ENCODE results near the gene GTF2IRD1.
"Not testable (repeated sequence)": the region's sequence is repeated elsewhere in the genome, so short reads cannot be mapped to it uniquely, and the experiment has no call there.

GTF2IRD1 gene

DNA sequence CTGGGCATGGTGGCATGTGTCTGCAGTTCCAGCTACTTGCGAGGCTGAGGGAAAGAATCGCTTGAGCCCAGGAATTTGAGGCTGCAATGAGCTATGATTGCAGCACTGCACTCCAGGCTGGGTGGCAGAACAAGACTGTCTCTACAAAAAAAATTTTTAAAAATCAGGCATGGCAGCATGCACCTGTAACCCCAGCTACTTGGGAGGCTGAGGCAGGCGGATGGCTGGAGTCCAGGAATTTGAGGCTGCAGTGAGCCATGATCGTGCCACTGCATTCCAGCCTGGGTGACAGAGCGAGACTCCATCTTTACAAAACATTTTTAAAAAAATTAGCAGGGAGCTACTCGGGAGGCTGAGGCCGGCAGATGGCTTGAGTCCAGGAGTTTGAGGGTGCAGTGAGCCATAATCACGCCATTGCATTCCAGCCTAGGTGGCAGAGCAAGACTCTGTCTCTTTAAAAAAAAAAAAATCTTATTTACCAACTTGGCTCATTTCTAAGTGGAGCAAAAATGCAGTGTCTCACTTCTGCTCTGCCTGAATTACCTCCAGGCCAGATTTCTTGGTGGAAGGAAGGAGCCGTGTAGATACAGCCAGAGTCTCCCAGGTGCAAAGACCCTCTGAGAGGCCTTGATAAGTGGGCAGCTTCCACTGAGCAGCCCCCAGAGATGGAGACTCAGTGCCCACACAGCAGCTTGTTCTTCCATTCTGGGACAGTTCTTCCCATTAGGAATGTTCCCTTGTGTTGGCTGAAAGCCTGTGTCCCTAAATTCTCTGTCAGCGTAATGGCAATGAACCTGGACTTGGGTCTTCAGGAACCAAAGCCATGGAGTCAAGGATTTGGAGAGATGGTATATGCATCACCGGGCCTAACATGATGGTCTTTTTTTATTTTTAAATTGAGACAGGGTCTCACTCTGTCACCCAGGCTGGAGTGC lies 30.0 kb downstream of the GTF2IRD1 start:
- Histone ChIP-seq H3K9ac (ENCODE audit: low read length) (no peak overlapping the region), H3K9me3 (ENCODE audit: low read length) (no peaks in the 10 kb centered on the region), H3K4me1 (ENCODE audit: insufficient read depth, low read length, severe bottlenecking) (no peaks in the 10 kb centered on the region), H3F3A (ENCODE audit: insufficient read depth, low read length) (no peaks in the 10 kb centered on the region), H4K20me1 (ENCODE audit: insufficient read depth, low read length) (no peaks in the 10 kb centered on the region), H3K79me2 (ENCODE audit: insufficient read depth, low read length) (no peaks in the 10 kb centered on the region), H3K4me3 (ENCODE audit: low read depth, low read length, poor library complexity, severe bottlenecking) (no peak overlapping the region), H3K27ac (ENCODE audit: low read depth, low read length, poor library complexity, severe bottlenecking) (no peak overlapping the region), H3K9me2 (ENCODE audit: low read depth, low read length) (no peaks in the 10 kb centered on the region), H2AFZ (ENCODE audit: low read length) (no peak overlapping the region), H3K36me3 (ENCODE audit: insufficient read depth, low read length) (no peaks in the 10 kb centered on the region), H3K4me2 (ENCODE audit: low read length) (no peak overlapping the region), H3K27me3 (ENCODE audit: insufficient read depth, low read length) (peaks cover 4% of the 10 kb centered on the region; the same call in 1 of the 2 replicates)
- TF ChIP-seq, protein P1, sequence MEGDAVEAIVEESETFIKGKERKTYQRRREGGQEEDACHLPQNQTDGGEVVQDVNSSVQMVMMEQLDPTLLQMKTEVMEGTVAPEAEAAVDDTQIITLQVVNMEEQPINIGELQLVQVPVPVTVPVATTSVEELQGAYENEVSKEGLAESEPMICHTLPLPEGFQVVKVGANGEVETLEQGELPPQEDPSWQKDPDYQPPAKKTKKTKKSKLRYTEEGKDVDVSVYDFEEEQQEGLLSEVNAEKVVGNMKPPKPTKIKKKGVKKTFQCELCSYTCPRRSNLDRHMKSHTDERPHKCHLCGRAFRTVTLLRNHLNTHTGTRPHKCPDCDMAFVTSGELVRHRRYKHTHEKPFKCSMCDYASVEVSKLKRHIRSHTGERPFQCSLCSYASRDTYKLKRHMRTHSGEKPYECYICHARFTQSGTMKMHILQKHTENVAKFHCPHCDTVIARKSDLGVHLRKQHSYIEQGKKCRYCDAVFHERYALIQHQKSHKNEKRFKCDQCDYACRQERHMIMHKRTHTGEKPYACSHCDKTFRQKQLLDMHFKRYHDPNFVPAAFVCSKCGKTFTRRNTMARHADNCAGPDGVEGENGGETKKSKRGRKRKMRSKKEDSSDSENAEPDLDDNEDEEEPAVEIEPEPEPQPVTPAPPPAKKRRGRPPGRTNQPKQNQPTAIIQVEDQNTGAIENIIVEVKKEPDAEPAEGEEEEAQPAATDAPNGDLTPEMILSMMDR (IDR thresholded peaks at IDR 0.05; ENCODE audit: low read length) = no peak
- no peak for TF ChIP-seq EZH2 (IDR thresholded peaks at IDR 0.05; ENCODE audit: borderline replicate concordance, low read length)

DNA sequence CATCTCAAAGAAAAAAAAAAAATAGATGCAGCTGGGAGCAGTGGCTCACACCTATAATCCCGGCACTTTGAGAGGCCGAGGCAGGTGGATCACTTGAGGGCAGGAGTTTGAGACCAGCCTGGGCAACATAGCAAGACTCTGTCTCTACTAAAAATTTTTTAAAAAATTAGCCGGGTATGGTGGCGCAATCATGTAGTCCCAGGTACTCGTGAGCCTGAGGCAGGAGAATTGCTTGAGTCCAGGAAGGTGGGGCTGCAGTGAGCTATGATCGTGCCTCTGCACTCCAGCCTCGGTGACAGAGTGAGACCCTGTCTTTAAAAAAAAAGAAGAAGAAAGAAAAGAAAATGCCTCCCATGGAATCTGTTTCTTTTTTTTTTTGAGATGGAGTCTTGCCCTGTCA lies 31.9 kb downstream of the GTF2IRD1 start:
- no peak overlapping the region for H3K27ac ChIP-seq (ENCODE audit: low read depth, low read length, poor library complexity, severe bottlenecking)
- no peaks in the 10 kb centered on the region for H3F3A ChIP-seq (ENCODE audit: insufficient read depth, low read length)
- H3K9ac ChIP-seq (ENCODE audit: low read length) = no peak overlapping the region
- H3K4me3 ChIP-seq (ENCODE audit: low read depth, low read length, poor library complexity, severe bottlenecking) = no peak overlapping the region
- TF ChIP-seq, protein P1 (IDR thresholded peaks at IDR 0.05; ENCODE audit: low read length) = no peak
- TF ChIP-seq EZH2 (IDR thresholded peaks at IDR 0.05; ENCODE audit: borderline replicate concordance, low read length) = no peak
- no peaks in the 10 kb centered on the region for H3K36me3 ChIP-seq (ENCODE audit: insufficient read depth, low read length)
- no peak overlapping the region for H2AFZ ChIP-seq (ENCODE audit: low read length)
- no peaks in the 10 kb centered on the region for H3K9me2 ChIP-seq (ENCODE audit: low read depth, low read length)
- H4K20me1 ChIP-seq (ENCODE audit: insufficient read depth, low read length) = no peaks in the 10 kb centered on the region
- peaks cover 4% of the 10 kb centered on the region; the same call in 1 of the 2 replicates for H3K27me3 ChIP-seq (ENCODE audit: insufficient read depth, low read length)
- H3K79me2 ChIP-seq (ENCODE audit: insufficient read depth, low read length) = no peaks in the 10 kb centered on the region
- H3K4me1 ChIP-seq (ENCODE audit: insufficient read depth, low read length, severe bottlenecking) = no peaks in the 10 kb centered on the region
- no peaks in the 10 kb centered on the region for H3K9me3 ChIP-seq (ENCODE audit: low read length)
- H3K4me2 ChIP-seq (ENCODE audit: low read length) = no peak overlapping the region

DNA sequence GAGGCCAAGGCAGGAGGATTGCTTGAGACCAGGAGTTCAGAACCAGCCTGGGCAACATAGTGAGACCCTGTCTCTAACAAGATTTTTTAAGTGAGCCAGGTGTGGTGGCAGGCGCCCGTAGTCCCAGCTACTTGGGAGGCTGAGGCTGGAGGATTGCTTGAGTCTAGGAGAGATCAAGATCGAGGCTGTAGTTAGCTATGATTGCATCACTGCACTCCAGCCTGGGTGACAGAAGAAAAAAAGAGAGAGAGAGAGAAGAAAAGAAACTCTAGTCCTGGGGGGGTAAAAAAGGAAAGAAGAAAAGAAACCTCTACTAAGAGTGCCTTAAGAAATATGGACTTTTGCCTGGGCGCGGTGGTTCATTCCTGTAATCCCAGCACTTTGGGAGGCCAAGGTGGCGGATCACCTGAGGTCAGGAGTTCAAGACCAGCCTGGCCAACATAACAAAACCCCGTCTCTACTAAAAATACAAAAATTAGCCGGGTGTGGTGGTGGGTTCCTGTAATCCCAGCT lies 34.9 kb downstream of the GTF2IRD1 start:
- H3K4me3 ChIP-seq (ENCODE audit: low read depth, low read length, poor library complexity, severe bottlenecking); H3K9ac ChIP-seq (ENCODE audit: low read length); H3K4me2 ChIP-seq (ENCODE audit: low read length); H4K20me1 ChIP-seq (ENCODE audit: insufficient read depth, low read length); H3K27ac ChIP-seq (ENCODE audit: low read depth, low read length, poor library complexity, severe bottlenecking); H3K4me1 ChIP-seq (ENCODE audit: insufficient read depth, low read length, severe bottlenecking); H3K27me3 ChIP-seq (ENCODE audit: insufficient read depth, low read length); H3F3A ChIP-seq (ENCODE audit: insufficient read depth, low read length); H3K36me3 ChIP-seq (ENCODE audit: insufficient read depth, low read length); H3K9me2 ChIP-seq (ENCODE audit: low read depth, low read length); H3K9me3 ChIP-seq (ENCODE audit: low read length); H3K79me2 ChIP-seq (ENCODE audit: insufficient read depth, low read length); H2AFZ ChIP-seq (ENCODE audit: low read length): not testable (repeated sequence)
